ENCODE data around the gene GPR173. TPM values are rescaled to one million over a fixed set of nuclear protein-coding genes. Genes with fewer than 3 reads are reported as not detected.

The GPR173 gene
- total RNA-seq, 1 experiment from 2014 or later = 5.3 TPM

DNA sequence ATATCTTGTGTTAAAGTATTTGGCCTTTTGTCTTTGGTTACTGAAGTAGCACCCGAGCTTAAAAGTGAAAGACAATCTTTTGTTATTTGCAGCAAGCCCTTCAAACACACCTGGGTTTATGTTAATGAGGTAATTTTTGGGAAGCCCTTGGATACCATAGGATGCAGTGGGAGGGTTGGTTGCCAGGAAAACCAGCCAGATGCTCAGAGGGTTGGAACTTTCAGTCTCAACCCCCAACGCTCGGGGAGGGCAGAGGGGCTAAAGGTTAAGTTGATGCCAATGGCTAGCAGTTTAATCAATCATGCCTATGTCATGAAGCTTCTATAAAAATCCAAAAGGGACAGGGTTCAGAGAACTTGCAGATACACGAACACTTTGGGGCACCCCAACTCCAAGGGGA is 17.2 kb upstream of the GPR173 start:
- Histone ChIP-seq H3K4me3 (ENCODE audit: low read depth, low read length, poor library complexity, severe bottlenecking) (no peak overlapping the region), H3K27me3 (replicated peaks; ENCODE audit: insufficient read depth, low read depth, low read length, poor library complexity) (no peaks in the 10 kb centered on the region), H3K4me1 (ENCODE audit: insufficient read depth, low read length, poor library complexity, severe bottlenecking) (no peaks in the 10 kb centered on the region), H3K27ac (ENCODE audit: low read depth, low read length, poor library complexity, severe bottlenecking) (no peak overlapping the region), H3K9me3 (ENCODE audit: low read depth, low read length, poor library complexity, severe bottlenecking) (no peaks in the 10 kb centered on the region), H3K36me3 (ENCODE audit: insufficient read depth, low read length, poor library complexity, severe bottlenecking) (no peaks in the 10 kb centered on the region)
- intact Hi-C loops (cut with micrococcal nuclease; ENCODE audit: unreplicated experiment) = no loop called here
- CTCF ChIA-PET = no interaction called here
- DNase-seq (ENCODE audit: low spot score) = no peak
- no TSS peak for BruUV-seq (replicated peaks)
- TF ChIP-seq EZH2 (IDR thresholded peaks at IDR 0.05; ENCODE audit: borderline replicate concordance, low read depth, low read length, poor library complexity, severe bottlenecking) = no peak
- TF ChIP-seq, protein P1, sequence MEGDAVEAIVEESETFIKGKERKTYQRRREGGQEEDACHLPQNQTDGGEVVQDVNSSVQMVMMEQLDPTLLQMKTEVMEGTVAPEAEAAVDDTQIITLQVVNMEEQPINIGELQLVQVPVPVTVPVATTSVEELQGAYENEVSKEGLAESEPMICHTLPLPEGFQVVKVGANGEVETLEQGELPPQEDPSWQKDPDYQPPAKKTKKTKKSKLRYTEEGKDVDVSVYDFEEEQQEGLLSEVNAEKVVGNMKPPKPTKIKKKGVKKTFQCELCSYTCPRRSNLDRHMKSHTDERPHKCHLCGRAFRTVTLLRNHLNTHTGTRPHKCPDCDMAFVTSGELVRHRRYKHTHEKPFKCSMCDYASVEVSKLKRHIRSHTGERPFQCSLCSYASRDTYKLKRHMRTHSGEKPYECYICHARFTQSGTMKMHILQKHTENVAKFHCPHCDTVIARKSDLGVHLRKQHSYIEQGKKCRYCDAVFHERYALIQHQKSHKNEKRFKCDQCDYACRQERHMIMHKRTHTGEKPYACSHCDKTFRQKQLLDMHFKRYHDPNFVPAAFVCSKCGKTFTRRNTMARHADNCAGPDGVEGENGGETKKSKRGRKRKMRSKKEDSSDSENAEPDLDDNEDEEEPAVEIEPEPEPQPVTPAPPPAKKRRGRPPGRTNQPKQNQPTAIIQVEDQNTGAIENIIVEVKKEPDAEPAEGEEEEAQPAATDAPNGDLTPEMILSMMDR (conservative IDR thresholded peaks at IDR 0.05; ENCODE audit: low read depth, low read length) = no peak
- POLR2A ChIA-PET (ENCODE audit: low non-redundant PET) = no interaction called here

DNA sequence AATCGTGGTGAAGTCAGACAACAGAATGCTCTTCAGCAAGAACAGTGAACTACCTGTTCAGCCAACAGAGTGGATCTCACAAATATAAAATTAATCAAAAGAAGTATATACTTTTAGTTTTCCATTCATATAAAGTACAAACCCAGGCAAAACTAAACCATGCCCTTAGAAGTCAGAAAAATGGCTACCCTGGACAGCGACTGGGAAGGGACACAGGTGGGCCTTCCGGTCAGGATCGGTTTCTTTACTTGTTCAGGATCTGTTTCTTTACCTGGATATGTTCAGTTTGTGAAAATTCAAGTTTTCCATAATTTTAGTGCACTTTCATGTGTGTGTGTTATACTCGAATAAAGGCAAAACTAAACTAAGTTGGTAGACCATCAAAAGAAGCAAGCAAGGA is 12.4 kb upstream of the GPR173 start:
- BruUV-seq (replicated peaks) = no TSS peak
- intact Hi-C loops (cut with micrococcal nuclease; ENCODE audit: unreplicated experiment) = no loop called here
- no peak for TF ChIP-seq EZH2 (IDR thresholded peaks at IDR 0.05; ENCODE audit: borderline replicate concordance, low read depth, low read length, poor library complexity, severe bottlenecking)
- TF ChIP-seq, protein P1 (conservative IDR thresholded peaks at IDR 0.05; ENCODE audit: low read depth, low read length) = no peak

DNA sequence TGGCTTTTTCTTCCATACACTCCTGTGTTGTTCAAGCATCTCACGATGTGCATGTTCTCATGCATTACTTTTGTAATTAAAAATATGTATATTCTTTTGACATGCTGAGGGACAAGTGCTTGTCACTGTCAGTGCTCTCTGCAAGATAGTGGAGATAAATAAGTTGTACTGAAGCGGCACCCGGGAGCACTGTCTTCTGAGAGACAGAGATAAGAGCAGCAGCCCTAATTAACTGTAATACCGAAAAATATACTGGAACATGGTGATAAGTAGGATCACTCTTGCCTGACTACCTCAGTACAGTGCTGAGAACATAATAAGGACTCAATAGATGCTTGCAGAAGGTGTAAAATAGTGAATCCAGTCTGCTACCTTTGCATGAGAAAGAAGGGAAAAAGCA is 9.4 kb upstream of the GPR173 start:
- no TSS peak for BruUV-seq (replicated peaks)
- ChIA-PET POLR2A (ENCODE audit: low non-redundant PET) (no interaction called here), CTCF (no interaction called here)
- TF ChIP-seq, protein P1 (conservative IDR thresholded peaks at IDR 0.05; ENCODE audit: low read depth, low read length) = no peak
- TF ChIP-seq EZH2 (IDR thresholded peaks at IDR 0.05; ENCODE audit: borderline replicate concordance, low read depth, low read length, poor library complexity, severe bottlenecking) = no peak
- Histone ChIP-seq H3K27me3 (replicated peaks; ENCODE audit: insufficient read depth, low read depth, low read length, poor library complexity) (peaks cover 23% of the 10 kb centered on the region), H3K4me3 (ENCODE audit: low read depth, low read length, poor library complexity, severe bottlenecking) (no peak overlapping the region), H3K27ac (ENCODE audit: low read depth, low read length, poor library complexity, severe bottlenecking) (no peak overlapping the region), H3K9me3 (ENCODE audit: low read depth, low read length, poor library complexity, severe bottlenecking) (no peaks in the 10 kb centered on the region), H3K36me3 (ENCODE audit: insufficient read depth, low read length, poor library complexity, severe bottlenecking) (no peaks in the 10 kb centered on the region), H3K4me1 (ENCODE audit: insufficient read depth, low read length, poor library complexity, severe bottlenecking) (no peaks in the 10 kb centered on the region)
- intact Hi-C loops (cut with micrococcal nuclease; ENCODE audit: unreplicated experiment) = no loop called here
- DNase-seq (ENCODE audit: low spot score) = no peak

More for the DNA sequence above, 12.4 kb upstream of the GPR173 start:
- H3K4me1 ChIP-seq (ENCODE audit: insufficient read depth, low read length, poor library complexity, severe bottlenecking) = no peaks in the 10 kb centered on the region
- H3K4me3 ChIP-seq (ENCODE audit: low read depth, low read length, poor library complexity, severe bottlenecking) = no peak overlapping the region
- ChIA-PET POLR2A (ENCODE audit: low non-redundant PET) (no interaction called here), CTCF (no interaction called here)
- H3K9me3 ChIP-seq (ENCODE audit: low read depth, low read length, poor library complexity, severe bottlenecking) = no peaks in the 10 kb centered on the region
- H3K27me3 ChIP-seq (replicated peaks; ENCODE audit: insufficient read depth, low read depth, low read length, poor library complexity) = peaks cover 8% of the 10 kb centered on the region
- H3K27ac ChIP-seq (ENCODE audit: low read depth, low read length, poor library complexity, severe bottlenecking) = no peak overlapping the region
- no peaks in the 10 kb centered on the region for H3K36me3 ChIP-seq (ENCODE audit: insufficient read depth, low read length, poor library complexity, severe bottlenecking)
- DNase-seq (ENCODE audit: low spot score) = no peak
